Activated T-helper 17 cell treated with anti-CD3 and anti-CD28 coated beads, Interleukin-2, amount 50 U/mL, for 72 hours (primary cell): ENCODE results near the gene HIPK2. TPM values are rescaled to one million over a fixed set of nuclear protein-coding genes. Genes with fewer than 3 reads are reported as not detected.

Source experiments
- ATAC-seq: fragments of 150-1000 bp; cut with Tn5 transposase; replicated peaks from 2 replicates; pipeline ENCODE4 v1.10.0; 2021; ENCODE audit warnings: mild to moderate bottlenecking, moderate library complexity
- H3K27ac Mint-ChIP-seq: one replicate; pipeline ENCODE4 v1.8.0; 2022; ENCODE audit warnings: mixed read lengths
- H3K27me3 Mint-ChIP-seq: one replicate; pipeline ENCODE4 v1.8.0; 2022; ENCODE audit warnings: mixed read lengths
- H3K36me3 Mint-ChIP-seq: one replicate; pipeline ENCODE4 v1.8.0; 2022; ENCODE audit warnings: low read depth, mild to moderate bottlenecking, mixed read lengths
- H3K4me1 Mint-ChIP-seq: one replicate; pipeline ENCODE4 v1.8.0; 2022; ENCODE audit warnings: mixed read lengths
- H3K4me3 Mint-ChIP-seq: one replicate; pipeline ENCODE4 v1.8.0; 2022; ENCODE audit warnings: mild to moderate bottlenecking, mixed read lengths
- H3K9me3 Mint-ChIP-seq: one replicate; pipeline ENCODE4 v1.8.0; 2022; ENCODE audit warnings: mixed read lengths
- total RNA-seq, 2 donors: library from RNA; stranded (reverse); gene quantifications; one replicate each; pipeline ENCODE4 v1.2.3, GENCODE V29; 2022

HIPK2 gene
- total RNA-seq, 2 donors from 2014 or later = 44.2 to 46.9 TPM

DNA sequence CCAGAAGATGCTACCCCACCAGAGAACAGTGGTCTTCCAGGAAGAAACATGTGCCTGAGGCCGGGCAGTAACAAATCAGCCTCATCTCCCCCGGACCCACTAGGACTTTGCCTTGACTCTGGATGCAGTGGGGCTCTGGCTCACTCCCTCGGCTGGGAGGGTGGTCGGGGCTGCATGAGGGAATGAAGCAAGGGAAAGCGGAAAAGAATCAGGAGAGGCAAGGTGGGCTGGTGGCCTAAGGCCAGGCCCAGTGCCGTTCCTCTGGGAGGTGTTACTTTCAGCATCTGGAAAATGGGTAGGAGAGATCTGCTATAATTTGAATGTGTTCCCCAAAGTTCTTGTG, 202.5 kb downstream of the HIPK2 start:
- Mint-ChIP-seq H3K27ac (peak overlapping the region; percentile 22), H3K4me3 (no peak overlapping the region), H3K9me3 (no peaks in the 10 kb centered on the region), H3K4me1 (no peaks in the 10 kb centered on the region), H3K36me3 (peaks cover 82% of the 10 kb centered on the region), H3K27me3 (no peaks in the 10 kb centered on the region)
- no peak for ATAC-seq

GRCh38 chr7:139574618-139575337, 203.0 kb downstream of the HIPK2 start:
- H3K27me3 Mint-ChIP-seq = no peaks in the 10 kb centered on the region
- H3K4me3 Mint-ChIP-seq = no peak overlapping the region
- H3K27ac Mint-ChIP-seq = peak overlapping the region; percentile 22
- peaks cover 77% of the 10 kb centered on the region for H3K36me3 Mint-ChIP-seq
- no peaks in the 10 kb centered on the region for H3K4me1 Mint-ChIP-seq
- ATAC-seq = no peak
- H3K9me3 Mint-ChIP-seq = no peaks in the 10 kb centered on the region

DNA sequence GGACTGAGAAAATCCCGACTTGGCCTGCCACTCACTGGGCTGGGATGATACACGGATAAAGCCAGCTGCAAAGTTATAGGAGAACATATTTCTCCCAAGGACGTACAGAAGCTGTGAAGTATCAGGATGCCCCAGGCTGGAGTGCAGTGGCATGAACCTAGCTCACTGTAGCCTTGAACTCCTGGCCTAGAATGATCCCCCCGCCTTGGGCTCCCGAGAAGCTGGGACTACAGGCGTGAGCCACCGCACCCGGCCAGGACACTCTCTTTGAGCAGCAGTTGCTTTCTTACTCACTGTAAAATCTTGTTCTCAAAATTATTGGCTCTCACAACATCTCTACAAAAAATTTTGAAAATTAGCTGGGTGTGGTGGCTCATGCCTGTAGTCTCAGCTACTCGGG, 203.9 kb downstream of the HIPK2 start:
- H3K27ac Mint-ChIP-seq = no peak overlapping the region
- ATAC-seq = no peak
- H3K27me3 Mint-ChIP-seq = no peaks in the 10 kb centered on the region
- H3K9me3 Mint-ChIP-seq = no peaks in the 10 kb centered on the region
- H3K4me1 Mint-ChIP-seq = no peaks in the 10 kb centered on the region
- peaks cover 70% of the 10 kb centered on the region for H3K36me3 Mint-ChIP-seq
- no peak overlapping the region for H3K4me3 Mint-ChIP-seq

DNA sequence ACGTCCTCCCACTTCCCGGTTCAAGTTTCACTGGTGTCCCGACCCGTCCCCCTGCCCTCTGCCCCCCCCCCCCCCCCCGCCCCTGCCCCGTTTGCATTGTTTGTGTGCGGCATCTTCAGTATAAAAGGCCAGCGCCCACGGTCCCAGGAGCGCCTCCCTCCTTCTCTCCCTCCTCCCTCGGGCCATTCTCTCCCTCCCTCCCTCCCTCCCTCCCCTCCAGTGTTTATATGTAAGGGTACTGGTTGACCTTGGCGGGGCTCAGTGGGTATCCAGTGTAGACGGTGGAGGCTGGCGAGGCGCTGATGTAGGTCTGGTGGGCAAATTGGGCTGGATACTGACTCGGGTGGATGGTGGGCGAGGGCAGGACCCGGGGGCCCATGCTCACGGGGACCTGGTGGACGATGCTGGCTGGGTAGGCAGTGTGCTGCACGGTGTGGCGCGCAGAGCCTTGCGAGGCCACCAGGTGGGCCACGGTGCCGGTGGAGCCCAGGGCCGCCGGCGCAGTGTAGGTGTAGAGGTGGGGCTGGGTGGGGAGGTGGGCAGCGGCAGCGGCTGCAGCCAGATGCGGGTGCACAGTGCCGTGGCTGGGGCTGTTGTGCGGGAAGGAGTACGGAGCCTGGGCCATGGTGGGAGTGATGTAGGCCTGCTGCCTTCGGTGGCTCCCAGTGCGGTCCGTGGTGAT, 205.0 kb downstream of the HIPK2 start:
- ATAC-seq = no peak
- Mint-ChIP-seq H3K27ac (no peak overlapping the region), H3K4me1 (peaks cover 3% of the 10 kb centered on the region), H3K9me3 (no peaks in the 10 kb centered on the region), H3K36me3 (peaks cover 62% of the 10 kb centered on the region), H3K27me3 (no peaks in the 10 kb centered on the region), H3K4me3 (no peak overlapping the region)

GRCh38 chr7:139572071-139572470, 205.7 kb downstream of the HIPK2 start:
- Mint-ChIP-seq H3K27me3 (no peaks in the 10 kb centered on the region), H3K36me3 (peaks cover 56% of the 10 kb centered on the region), H3K9me3 (no peaks in the 10 kb centered on the region), H3K4me1 (peaks cover 4% of the 10 kb centered on the region), H3K27ac (no peak overlapping the region), H3K4me3 (no peak overlapping the region)
- ATAC-seq = no peak

- no peak for ATAC-seq
- peaks cover 55% of the 10 kb centered on the region for H3K36me3 Mint-ChIP-seq
- H3K27ac Mint-ChIP-seq = no peak overlapping the region
- H3K27me3 Mint-ChIP-seq = no peaks in the 10 kb centered on the region
- no peaks in the 10 kb centered on the region for H3K9me3 Mint-ChIP-seq
- peaks cover 7% of the 10 kb centered on the region for H3K4me1 Mint-ChIP-seq
- no peak overlapping the region for H3K4me3 Mint-ChIP-seq
Measured at GRCh38 chr7:139571651-139572050, 206.1 kb downstream of the HIPK2 start.

DNA sequence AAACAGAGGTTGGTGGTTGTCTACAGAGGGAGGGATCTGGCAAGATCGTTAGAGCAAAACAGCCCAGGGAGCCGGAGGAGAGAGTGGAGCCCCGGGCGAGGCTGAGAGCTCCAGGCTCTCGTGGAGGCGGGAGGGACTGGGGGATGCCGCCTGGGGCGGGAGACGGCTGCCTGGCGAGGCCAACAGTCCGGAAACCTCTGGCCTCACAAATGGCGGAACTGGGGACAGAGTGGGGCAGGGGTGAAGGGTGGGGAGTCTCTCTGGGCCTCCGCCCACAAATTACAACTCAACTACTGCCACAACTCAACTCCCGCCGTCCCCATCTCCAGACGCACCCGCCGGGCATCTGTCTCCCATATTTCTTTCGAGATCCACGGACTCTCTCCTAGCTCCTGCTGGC, 206.6 kb downstream of the HIPK2 start:
- no peak for ATAC-seq
- Mint-ChIP-seq H3K4me1 (peaks cover 12% of the 10 kb centered on the region), H3K27ac (peak overlapping the region; percentile 38), H3K4me3 (no peak overlapping the region), H3K9me3 (no peaks in the 10 kb centered on the region), H3K36me3 (peaks cover 51% of the 10 kb centered on the region), H3K27me3 (no peaks in the 10 kb centered on the region)

DNA sequence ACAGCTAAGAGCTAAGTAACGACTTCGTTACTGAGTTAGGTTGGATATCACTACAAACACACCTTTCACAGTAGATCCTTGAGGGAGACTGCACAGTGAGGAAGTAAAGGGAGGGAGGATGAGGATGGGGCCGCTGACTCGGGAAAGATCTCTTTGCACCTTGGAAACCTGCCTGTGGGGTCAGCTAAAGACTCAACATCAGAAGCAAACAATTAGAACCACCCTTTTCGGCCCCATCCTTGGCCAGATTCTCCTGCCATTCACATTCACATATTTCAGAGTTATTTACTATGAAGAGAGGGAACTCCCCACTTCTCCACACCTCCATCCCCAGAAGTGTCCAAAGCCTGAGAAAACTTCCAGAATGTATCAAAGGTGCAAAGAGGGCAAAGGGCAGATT, 207.2 kb downstream of the HIPK2 start:
- peak overlapping the region; percentile 38 for H3K27ac Mint-ChIP-seq
- no peaks in the 10 kb centered on the region for H3K27me3 Mint-ChIP-seq

GRCh38 chr7:139570119-139570518, 207.7 kb downstream of the HIPK2 start:
- no peaks in the 10 kb centered on the region for H3K27me3 Mint-ChIP-seq
- no peaks in the 10 kb centered on the region for H3K9me3 Mint-ChIP-seq
- peaks cover 14% of the 10 kb centered on the region for H3K4me1 Mint-ChIP-seq
- no peak for ATAC-seq
- no peak overlapping the region for H3K4me3 Mint-ChIP-seq
- no peak overlapping the region for H3K27ac Mint-ChIP-seq
- peaks cover 40% of the 10 kb centered on the region for H3K36me3 Mint-ChIP-seq

More for the DNA sequence above, 207.2 kb downstream of the HIPK2 start:
- Mint-ChIP-seq H3K9me3 (no peaks in the 10 kb centered on the region), H3K36me3 (peaks cover 45% of the 10 kb centered on the region), H3K4me1 (peaks cover 14% of the 10 kb centered on the region), H3K4me3 (no peak overlapping the region)
- no peak for ATAC-seq

DNA sequence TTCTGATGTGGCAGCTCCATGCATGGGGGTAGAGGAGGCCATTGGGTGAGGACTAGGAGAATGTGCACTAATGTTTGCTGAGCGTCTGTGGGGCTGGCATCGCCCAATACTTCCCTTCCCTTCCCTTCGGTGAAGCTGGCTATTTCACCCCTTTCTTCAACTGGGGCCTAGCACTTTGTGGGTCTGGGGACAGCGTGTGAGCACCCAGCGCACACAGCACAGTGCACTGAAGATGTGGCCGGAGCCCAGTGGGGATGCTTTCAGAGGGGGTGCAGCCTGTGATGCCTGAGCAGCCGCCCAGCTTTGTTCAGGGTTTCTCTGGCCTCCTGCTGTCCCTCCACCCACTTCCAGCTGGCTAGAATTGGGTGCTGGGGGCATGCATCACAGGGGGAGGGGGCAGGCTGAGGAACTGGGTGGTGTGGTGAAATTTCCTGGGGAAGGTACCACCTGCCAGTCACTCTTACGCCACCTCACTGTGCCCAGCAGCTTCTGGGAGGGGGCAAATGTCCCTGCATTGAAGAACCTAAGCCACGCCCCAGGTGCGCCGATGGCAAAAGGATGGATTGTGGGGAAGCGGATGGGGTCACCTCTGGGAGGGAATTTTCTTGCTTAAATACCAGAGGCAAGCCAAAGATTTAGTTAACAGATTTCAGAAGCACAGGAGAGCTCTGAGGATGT, 208.8 kb downstream of the HIPK2 start:
- no peak overlapping the region for H3K27ac Mint-ChIP-seq
- no peak for ATAC-seq
- no peaks in the 10 kb centered on the region for H3K9me3 Mint-ChIP-seq
- peaks cover 16% of the 10 kb centered on the region for H3K4me1 Mint-ChIP-seq
- H3K36me3 Mint-ChIP-seq = peaks cover 28% of the 10 kb centered on the region
- H3K4me3 Mint-ChIP-seq = no peak overlapping the region
- H3K27me3 Mint-ChIP-seq = no peaks in the 10 kb centered on the region

DNA sequence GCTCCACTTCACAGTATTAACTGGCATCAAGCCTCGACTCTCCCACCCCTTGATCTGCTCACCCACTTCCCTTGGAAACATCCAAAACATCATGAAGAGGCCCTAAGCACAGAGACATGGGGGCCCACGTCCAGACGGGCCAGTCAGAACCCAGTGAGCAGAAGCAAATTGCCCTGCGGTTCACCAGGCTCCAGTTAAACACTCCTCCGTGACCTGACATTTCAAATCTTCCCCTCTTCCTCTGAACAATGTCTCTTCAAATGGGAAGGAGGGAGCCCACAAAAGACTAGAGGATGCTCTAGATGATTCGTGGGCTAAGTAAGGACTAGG, 209.5 kb downstream of the HIPK2 start:
- ATAC-seq = no peak
- Mint-ChIP-seq H3K27me3 (no peaks in the 10 kb centered on the region), H3K4me3 (no peak overlapping the region), H3K4me1 (peaks cover 18% of the 10 kb centered on the region), H3K36me3 (peaks cover 22% of the 10 kb centered on the region), H3K27ac (no peak overlapping the region), H3K9me3 (no peaks in the 10 kb centered on the region)

- ATAC-seq = no peak
- H3K27ac Mint-ChIP-seq = no peak overlapping the region
- H3K36me3 Mint-ChIP-seq = peaks cover 17% of the 10 kb centered on the region
- H3K4me3 Mint-ChIP-seq = no peak overlapping the region
- no peaks in the 10 kb centered on the region for H3K9me3 Mint-ChIP-seq
- peaks cover 18% of the 10 kb centered on the region for H3K4me1 Mint-ChIP-seq
- H3K27me3 Mint-ChIP-seq = no peaks in the 10 kb centered on the region
Measured at GRCh38 chr7:139567647-139568345, 210.0 kb downstream of the HIPK2 start.

- Mint-ChIP-seq H3K27me3 (no peaks in the 10 kb centered on the region), H3K36me3 (peaks cover 9% of the 10 kb centered on the region), H3K4me1 (peaks cover 18% of the 10 kb centered on the region), H3K9me3 (no peaks in the 10 kb centered on the region), H3K27ac (peak overlapping the region; percentile 36), H3K4me3 (no peak overlapping the region)
- no peak for ATAC-seq
Measured at GRCh38 chr7:139566736-139567646, 210.8 kb downstream of the HIPK2 start.

- no peak overlapping the region for H3K4me3 Mint-ChIP-seq
- H3K36me3 Mint-ChIP-seq = peaks cover 8% of the 10 kb centered on the region
- no peak for ATAC-seq
- H3K27ac Mint-ChIP-seq = peak overlapping the region; percentile 36
- H3K9me3 Mint-ChIP-seq = no peaks in the 10 kb centered on the region
- H3K4me1 Mint-ChIP-seq = peaks cover 18% of the 10 kb centered on the region
- H3K27me3 Mint-ChIP-seq = no peaks in the 10 kb centered on the region
Measured at GRCh38 chr7:139566075-139566474, 211.7 kb downstream of the HIPK2 start.
